ENCODE results near the gene KCNQ5. TPM values are rescaled to one million over a fixed set of nuclear protein-coding genes. Genes with fewer than 3 reads are reported as not detected.

KCNQ5 gene
- total RNA-seq, 1 donor from 2014 or later = not detected

DNA sequence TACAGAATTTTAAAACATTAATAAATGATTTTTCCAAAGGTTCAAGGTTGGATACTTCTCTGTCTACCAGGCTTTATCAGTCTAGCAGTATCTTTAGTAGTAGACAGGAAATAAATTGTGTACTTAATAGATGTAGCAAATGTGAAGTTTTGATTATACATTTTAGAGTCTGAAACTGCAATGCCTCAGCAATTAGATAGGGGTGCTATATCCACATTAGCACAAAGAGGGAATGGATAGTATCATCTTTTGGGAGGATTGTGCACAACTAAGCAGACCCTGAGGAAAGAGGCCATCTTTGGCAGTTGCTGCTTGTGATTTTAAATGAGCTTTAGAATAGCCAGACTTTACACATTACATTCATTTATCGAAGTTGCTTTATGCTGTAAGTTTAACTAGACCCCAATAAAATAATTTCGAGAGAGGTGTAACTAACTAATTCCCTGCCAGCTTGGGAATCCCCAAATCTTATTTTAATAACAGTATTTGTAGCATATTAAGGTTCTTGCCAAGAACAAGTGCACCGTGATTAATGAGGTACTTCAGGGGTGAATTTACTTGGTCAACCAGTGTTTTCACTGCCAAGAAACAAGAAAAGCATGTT lies 2.8 kb downstream of the KCNQ5 start:
- no peaks in the 10 kb centered on the region for H3K79me2 ChIP-seq (ENCODE audit: low read depth)
- no peak overlapping the region for H3K9ac ChIP-seq
- Mint-ChIP-seq H3K4me1 (peaks cover 16% of the 10 kb centered on the region), H3K9me3 (no peaks in the 10 kb centered on the region), H3K4me3 (no peak overlapping the region), H3K27ac (no peak overlapping the region), H3K27me3 (ENCODE audit: insufficient read depth, low read depth) (peaks cover 22% of the 10 kb centered on the region), H3K36me3 (no peaks in the 10 kb centered on the region)
- peaks cover 6% of the 10 kb centered on the region for H3F3A ChIP-seq (ENCODE audit: low read depth)
- no peak overlapping the region for H2AFZ ChIP-seq (replicated peaks)
- H3K36me3 ChIP-seq = no peaks in the 10 kb centered on the region
- H3K27ac ChIP-seq = no peak overlapping the region
- peaks cover 10% of the 10 kb centered on the region for H4K20me1 ChIP-seq (ENCODE audit: low read depth)
- TF ChIP-seq, protein P1, sequence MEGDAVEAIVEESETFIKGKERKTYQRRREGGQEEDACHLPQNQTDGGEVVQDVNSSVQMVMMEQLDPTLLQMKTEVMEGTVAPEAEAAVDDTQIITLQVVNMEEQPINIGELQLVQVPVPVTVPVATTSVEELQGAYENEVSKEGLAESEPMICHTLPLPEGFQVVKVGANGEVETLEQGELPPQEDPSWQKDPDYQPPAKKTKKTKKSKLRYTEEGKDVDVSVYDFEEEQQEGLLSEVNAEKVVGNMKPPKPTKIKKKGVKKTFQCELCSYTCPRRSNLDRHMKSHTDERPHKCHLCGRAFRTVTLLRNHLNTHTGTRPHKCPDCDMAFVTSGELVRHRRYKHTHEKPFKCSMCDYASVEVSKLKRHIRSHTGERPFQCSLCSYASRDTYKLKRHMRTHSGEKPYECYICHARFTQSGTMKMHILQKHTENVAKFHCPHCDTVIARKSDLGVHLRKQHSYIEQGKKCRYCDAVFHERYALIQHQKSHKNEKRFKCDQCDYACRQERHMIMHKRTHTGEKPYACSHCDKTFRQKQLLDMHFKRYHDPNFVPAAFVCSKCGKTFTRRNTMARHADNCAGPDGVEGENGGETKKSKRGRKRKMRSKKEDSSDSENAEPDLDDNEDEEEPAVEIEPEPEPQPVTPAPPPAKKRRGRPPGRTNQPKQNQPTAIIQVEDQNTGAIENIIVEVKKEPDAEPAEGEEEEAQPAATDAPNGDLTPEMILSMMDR (IDR thresholded peaks at IDR 0.05) = peak; percentile 72
- no peak for TF ChIP-seq EZH2 (IDR thresholded peaks at IDR 0.05)
- no peak for TF ChIP-seq EZH2phosphoT487 (IDR thresholded peaks at IDR 0.05)
- no peak overlapping the region for H3K4me3 ChIP-seq
- DNase-seq (ENCODE audit: low spot score) = peak; percentile 39
- peaks cover 53% of the 10 kb centered on the region for H3K27me3 ChIP-seq
- peaks cover 23% of the 10 kb centered on the region for H3K4me1 ChIP-seq
- no peaks in the 10 kb centered on the region for H3K9me3 ChIP-seq (ENCODE audit: low read depth)
- no peak overlapping the region for H3K4me2 ChIP-seq

GRCh38 chr6:72626126-72626525 lies 4.3 kb downstream of the KCNQ5 start:
- Histone ChIP-seq H2AFZ (replicated peaks) (no peak overlapping the region), H3K27me3 (peaks cover 39% of the 10 kb centered on the region), H3K4me1 (peaks cover 10% of the 10 kb centered on the region), H3K9ac (no peak overlapping the region), H3K27ac (no peak overlapping the region), H3K79me2 (ENCODE audit: low read depth) (no peaks in the 10 kb centered on the region), H3K4me2 (no peak overlapping the region), H3K36me3 (no peaks in the 10 kb centered on the region), H3F3A (ENCODE audit: low read depth) (no peaks in the 10 kb centered on the region), H4K20me1 (ENCODE audit: low read depth) (peaks cover 5% of the 10 kb centered on the region), H3K9me3 (ENCODE audit: low read depth) (no peaks in the 10 kb centered on the region), H3K4me3 (no peak overlapping the region)
- no peaks in the 10 kb centered on the region for H3K9me3 Mint-ChIP-seq
- TF ChIP-seq, protein P1 (IDR thresholded peaks at IDR 0.05) = no peak
- TF ChIP-seq EZH2 (IDR thresholded peaks at IDR 0.05) (no peak), EZH2phosphoT487 (IDR thresholded peaks at IDR 0.05) (no peak)
- H3K36me3 Mint-ChIP-seq = no peaks in the 10 kb centered on the region
- H3K4me3 Mint-ChIP-seq = no peak overlapping the region
- DNase-seq (ENCODE audit: low spot score) = no peak
- H3K27ac Mint-ChIP-seq = no peak overlapping the region
- peaks cover 1% of the 10 kb centered on the region for H3K4me1 Mint-ChIP-seq
- peaks cover 14% of the 10 kb centered on the region for H3K27me3 Mint-ChIP-seq (ENCODE audit: insufficient read depth, low read depth)

GRCh38 chr6:72627539-72627938 lies 5.7 kb downstream of the KCNQ5 start:
- no peaks in the 10 kb centered on the region for H3K4me1 Mint-ChIP-seq
- Histone ChIP-seq H3K36me3 (no peaks in the 10 kb centered on the region), H3K9me3 (ENCODE audit: low read depth) (no peaks in the 10 kb centered on the region), H3K9ac (no peak overlapping the region), H3K27ac (no peak overlapping the region), H2AFZ (replicated peaks) (no peak overlapping the region), H4K20me1 (ENCODE audit: low read depth) (peaks cover 5% of the 10 kb centered on the region), H3F3A (ENCODE audit: low read depth) (no peaks in the 10 kb centered on the region), H3K4me2 (no peak overlapping the region), H3K27me3 (peaks cover 25% of the 10 kb centered on the region), H3K4me3 (no peak overlapping the region), H3K4me1 (peaks cover 6% of the 10 kb centered on the region), H3K79me2 (ENCODE audit: low read depth) (no peaks in the 10 kb centered on the region)
- no peak overlapping the region for H3K4me3 Mint-ChIP-seq
- DNase-seq (ENCODE audit: low spot score) = no peak
- no peaks in the 10 kb centered on the region for H3K9me3 Mint-ChIP-seq
- peaks cover 14% of the 10 kb centered on the region for H3K27me3 Mint-ChIP-seq (ENCODE audit: insufficient read depth, low read depth)
- no peak overlapping the region for H3K27ac Mint-ChIP-seq
- TF ChIP-seq, protein P1 (IDR thresholded peaks at IDR 0.05) = no peak
- TF ChIP-seq EZH2 (IDR thresholded peaks at IDR 0.05) = no peak
- TF ChIP-seq EZH2phosphoT487 (IDR thresholded peaks at IDR 0.05) = no peak
- H3K36me3 Mint-ChIP-seq = no peaks in the 10 kb centered on the region
